HG03159 (cell line): ENCODE data around the gene PHF21A.
A peak's percentile ranks its signal among the peaks of the same experiment; 100 is the strongest.

Experiments
- ATAC-seq: cut with Tn5 transposase; IDR thresholded peaks from one replicate; pipeline ENCODE4 v1.9.1; 2021; ENCODE audit warnings: mild to moderate bottlenecking, moderate library complexity; ENCODE audit not compliant: unreplicated experiment

PHF21A gene

GRCh38 chr11:45936511-45937054 lies 184.7 kb downstream of the PHF21A start:
- ATAC-seq, result no peak

- ATAC-seq, result no peak
These were observed 185.7 kb downstream of the PHF21A start for GRCh38 chr11:45935349-45936064.

- ATAC-seq, result no peak
These were observed 186.5 kb downstream of the PHF21A start for GRCh38 chr11:45934580-45935318.

DNA sequence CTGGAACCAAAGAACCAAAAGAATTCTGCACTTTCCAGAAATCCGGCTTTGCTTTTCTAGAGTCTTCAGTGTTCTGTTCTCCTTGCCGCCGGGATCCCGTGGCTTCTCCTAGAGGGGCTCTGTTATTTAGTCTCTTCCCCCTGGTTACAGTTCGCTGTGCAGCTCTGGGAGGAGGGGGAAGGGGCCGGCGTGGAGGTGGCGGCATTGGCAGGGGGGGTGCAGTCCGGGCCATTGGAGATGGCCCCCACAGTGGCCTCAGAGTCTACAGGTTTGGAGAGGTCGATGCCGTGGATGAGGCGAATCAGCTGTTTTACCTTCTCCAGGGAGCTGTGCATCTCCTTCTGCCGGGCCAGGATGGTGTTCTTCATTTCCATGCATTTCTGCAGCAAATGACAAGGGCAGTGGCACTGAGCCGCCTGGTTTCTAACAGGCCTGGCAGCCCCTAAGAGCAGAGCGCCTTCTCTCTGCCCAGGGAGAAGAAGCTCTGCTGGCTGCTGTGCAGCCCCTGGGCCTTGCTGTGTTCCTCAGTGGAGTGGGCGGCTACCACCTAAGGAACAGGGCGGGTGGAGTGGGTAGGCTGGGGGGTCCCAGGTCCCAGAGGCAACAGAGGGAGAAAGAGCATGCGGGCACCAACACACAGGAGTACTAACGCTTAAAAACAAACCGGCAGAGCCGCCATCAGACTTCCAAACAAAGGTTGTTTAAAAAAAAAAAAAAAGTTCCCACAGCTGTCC lies 187.2 kb downstream of the PHF21A start:
- no peak for ATAC-seq

- peak; percentile 31 for ATAC-seq
These were observed 188.0 kb downstream of the PHF21A start for GRCh38 chr11:45933131-45933831.

DNA sequence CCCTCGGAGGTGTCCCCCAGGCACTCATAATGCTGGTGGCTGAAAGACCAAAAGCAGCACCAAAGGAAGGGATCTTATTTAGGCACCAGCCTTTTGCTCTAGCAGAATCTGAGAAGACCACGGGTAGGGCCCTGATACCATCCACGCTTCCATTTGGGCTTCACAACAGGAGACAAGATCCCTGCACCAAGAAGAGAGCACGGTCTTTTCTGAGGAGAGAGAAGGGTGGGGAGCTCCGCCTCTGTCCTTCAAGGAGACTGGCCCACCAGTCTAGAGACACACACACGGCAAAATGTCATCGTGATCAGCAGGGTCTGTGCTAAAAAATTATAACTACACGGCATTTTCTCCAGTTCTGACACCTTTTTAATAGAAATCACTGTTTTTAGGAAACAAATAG lies 189.0 kb downstream of the PHF21A start:
- ATAC-seq, result no peak

DNA sequence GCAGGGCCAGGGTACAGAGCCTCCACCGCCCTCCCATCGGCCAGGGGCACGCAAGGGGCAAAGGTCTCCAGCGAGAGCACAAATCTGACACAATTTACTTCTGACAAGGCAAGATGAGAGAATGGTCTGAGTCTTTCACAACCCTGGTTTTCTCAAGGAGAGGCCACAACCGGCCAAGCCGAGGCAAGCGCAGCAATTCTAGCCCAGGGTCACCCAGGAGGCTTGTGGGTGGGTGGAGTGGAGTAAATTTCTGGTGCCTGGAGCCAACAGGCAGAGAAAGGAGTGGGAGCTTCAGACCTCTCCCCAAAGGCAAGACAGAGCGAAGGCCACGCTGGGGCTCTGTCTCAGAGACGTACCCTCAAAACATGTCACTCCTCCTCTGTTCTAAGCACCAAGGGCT lies 189.5 kb downstream of the PHF21A start:
- no peak for ATAC-seq

DNA sequence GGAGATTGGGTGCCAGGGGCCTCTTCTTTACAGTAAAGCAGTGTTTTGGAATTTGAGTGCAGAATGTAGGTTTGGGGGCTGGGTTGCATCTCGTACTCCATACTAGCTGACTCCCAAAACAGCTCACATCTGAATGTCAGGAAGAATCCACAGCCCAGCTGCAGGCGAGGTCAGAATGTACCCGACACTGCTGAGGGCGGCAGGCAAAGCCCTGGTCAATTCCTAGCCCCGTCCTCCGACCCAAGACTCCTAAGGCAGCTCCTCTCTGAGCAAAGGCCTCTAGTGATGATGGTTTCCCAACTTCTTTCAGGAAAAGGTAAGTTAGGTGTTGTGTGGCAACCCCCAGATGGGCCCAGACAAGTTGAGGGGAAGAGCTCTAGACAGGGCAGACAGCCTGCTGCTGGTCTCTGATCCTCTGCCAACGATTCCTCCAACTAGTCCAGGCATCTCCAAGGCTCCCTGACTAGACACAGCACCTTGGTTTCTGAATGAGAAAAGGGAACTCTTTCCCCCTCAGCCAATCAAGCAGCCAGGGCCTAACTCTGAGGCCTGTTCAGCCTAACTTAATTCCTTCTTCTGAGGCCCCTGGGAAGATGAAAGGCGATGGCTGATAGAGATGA lies 190.2 kb downstream of the PHF21A start:
- ATAC-seq, result no peak

DNA sequence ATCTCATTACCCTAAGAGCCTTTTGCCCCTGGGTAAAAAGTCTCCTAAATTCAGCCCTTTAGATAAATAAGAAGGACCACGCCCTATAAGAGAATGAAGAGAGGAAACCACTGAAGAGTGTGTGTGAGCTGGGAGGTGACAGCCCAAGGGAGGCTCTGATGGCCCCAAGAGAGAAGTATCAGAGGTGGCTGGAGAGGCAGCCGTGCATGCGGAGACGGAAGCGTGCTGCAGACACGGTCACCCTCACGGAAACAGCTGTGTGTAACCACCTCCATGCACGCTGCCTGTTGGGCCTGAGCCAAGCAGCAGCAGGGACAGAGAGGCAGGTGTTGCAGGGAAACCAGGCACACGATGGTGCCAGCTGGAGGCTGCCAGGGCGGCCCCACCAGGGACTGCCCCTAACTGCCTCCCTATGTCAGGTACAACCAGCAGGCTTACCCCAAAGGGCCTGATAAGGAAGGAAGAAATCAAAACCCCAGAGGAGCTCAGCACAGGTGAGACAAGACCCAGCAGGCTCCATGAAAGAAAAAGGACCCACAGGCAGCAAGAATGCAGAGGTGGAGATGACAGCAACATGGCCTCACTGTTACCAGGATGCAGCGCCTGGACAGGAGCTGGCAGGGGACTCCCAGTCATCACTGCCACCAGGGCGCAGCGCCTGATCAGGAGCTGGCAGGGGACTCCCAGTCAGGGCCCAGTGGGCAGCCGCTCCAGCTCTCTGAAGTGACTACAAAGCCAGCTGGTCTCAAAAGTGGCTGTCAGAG lies 191.0 kb downstream of the PHF21A start:
- peak; percentile 84 for ATAC-seq

DNA sequence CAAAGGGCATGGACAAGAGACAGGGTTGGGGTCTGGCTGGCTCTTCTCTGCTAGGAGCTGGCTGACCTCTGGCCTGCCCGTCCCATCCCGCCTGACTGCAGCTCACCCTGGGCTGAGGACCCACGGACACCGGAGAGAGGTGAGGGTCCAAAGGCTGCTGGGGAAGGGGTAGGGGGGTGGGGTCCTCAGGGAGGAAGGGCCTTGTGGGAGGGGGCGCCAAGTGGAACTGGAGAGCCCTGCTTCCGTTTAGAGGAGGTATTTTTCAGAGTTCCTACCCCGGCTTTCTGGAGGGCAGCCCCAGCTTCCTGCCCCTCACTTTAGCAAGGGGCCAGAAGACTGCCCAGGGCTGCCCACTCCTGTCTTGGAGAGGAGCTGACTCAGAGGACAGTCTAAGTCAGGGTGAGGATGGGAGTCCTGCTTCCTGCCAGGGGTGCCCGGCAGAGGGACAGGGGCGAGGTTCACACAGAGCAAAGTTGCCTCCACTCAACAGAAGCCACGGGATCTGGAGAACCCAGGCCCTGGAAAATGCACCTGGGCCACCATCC lies 191.7 kb downstream of the PHF21A start:
- peak; percentile 19 for ATAC-seq

GRCh38 chr11:45928535-45929215 lies 192.6 kb downstream of the PHF21A start:
- ATAC-seq, result no peak

GRCh38 chr11:45927684-45928413 lies 193.4 kb downstream of the PHF21A start:
- no peak for ATAC-seq

GRCh38 chr11:45927332-45927683 lies 193.9 kb downstream of the PHF21A start:
- ATAC-seq, result no peak

- no peak for ATAC-seq
These were observed 194.5 kb downstream of the PHF21A start for GRCh38 chr11:45926536-45927331.

GRCh38 chr11:45926001-45926401 lies 195.3 kb downstream of the PHF21A start:
- ATAC-seq, result no peak

DNA sequence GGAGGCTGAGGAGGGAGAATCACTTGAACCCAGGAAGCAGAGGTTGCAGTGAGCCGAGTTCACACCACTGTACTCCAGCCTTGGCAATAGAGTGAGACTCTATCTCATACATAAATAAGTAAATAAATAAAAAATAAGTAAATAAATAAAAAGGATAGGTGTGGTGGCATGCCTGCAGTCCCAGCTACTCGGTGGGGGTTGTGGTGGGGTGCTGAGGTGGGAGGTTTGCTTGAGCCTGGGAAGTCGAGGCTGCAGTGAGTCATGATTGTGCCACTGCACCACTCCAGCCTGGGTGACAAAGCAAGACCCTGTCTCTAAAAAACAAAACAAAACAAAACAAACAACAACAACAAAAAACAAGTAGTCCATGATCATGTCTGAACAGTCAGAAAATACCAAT lies 195.7 kb downstream of the PHF21A start:
- no peak for ATAC-seq

GRCh38 chr11:45924927-45925326 lies 196.3 kb downstream of the PHF21A start:
- ATAC-seq, result no peak
